Panc1 (cell line): ENCODE data around the gene LRRTM3. TPM values are rescaled to one million over a fixed set of nuclear protein-coding genes. Genes with fewer than 3 reads are reported as not detected.

Source experiments
- ATAC-seq: fragments of 200-7000 bp; cut with Tn5 transposase; 2 replicates; pipeline ENCODE4 v1.9.1; 2020; ENCODE audit warnings: mild to moderate bottlenecking, moderate library complexity
- BruUV-seq: library from RNA; stranded (reverse); fragments of 400-500 nt; replicated peaks from 2 replicates; lab custom pipeline; 2021; lab: Mats Ljungman, UMichigan
- CTCF ChIA-PET: fragments of 300-600 bp; sonication (Branson Sonifier 250); formaldehyde crosslinking; loops from one replicate; lab custom pipeline; 2022; ENCODE audit warnings: antibody characterized with exemption; lab: Charles Lee
- POLR2A ChIA-PET: fragments of 300-600 bp; sonication (Branson Sonifier 250); formaldehyde crosslinking; loops from one replicate; lab custom pipeline; 2022; ENCODE audit warnings: antibody characterized with exemption; lab: Charles Lee
- DNase-seq: peaks from one replicate; pipeline ENCODE4 v3.0.0-alpha.2; 2010; ENCODE audit warnings: low read depth, low spot score
- H3K27ac ChIP-seq: 2 replicates; pipeline ENCODE4 v1.5.1; 2011; ENCODE audit warnings: mild to moderate bottlenecking, low read length, inconsistent platforms
- H3K27me3 ChIP-seq: fragments of 200-500 bp; sonication (Bioruptor generic); 2 replicates; pipeline ENCODE4 v1.6.0; 2014; ENCODE audit warnings: low read length, inconsistent platforms; ENCODE audit not compliant: control insufficient read depth, insufficient read depth
- H3K36me3 ChIP-seq: fragments of 200-500 bp; sonication (Bioruptor generic); 2 replicates; pipeline ENCODE4 v1.5.1; 2014; ENCODE audit warnings: inconsistent platforms, mild to moderate bottlenecking, low read length, moderate library complexity; ENCODE audit not compliant: control insufficient read depth, insufficient read depth
- H3K4me1 ChIP-seq: 2 replicates; pipeline ENCODE4 v1.5.1; 2011; ENCODE audit warnings: inconsistent platforms, mild to moderate bottlenecking, low read length, moderate library complexity; ENCODE audit not compliant: control insufficient read depth, insufficient read depth
- H3K4me3 ChIP-seq, 2 experiments: 2 replicates each; pipeline ENCODE4 v1.5.1; 2011 to 2012; ENCODE audit warnings: low read depth in 2 of 2, low read length in 2 of 2, mild to moderate bottlenecking in 2 of 2, inconsistent platforms in 1 of 2, moderate library complexity in 1 of 2
- H3K9me3 ChIP-seq: fragments of 200-500 bp; sonication (Bioruptor generic); 2 replicates; pipeline ENCODE4 v1.5.1; 2014; ENCODE audit warnings: low read depth, mild to moderate bottlenecking, inconsistent platforms, low read length, moderate library complexity; ENCODE audit not compliant: control insufficient read depth, insufficient read depth
- CTCF ChIP-seq: fragments of 450-650 bp; IDR thresholded peaks from 2 replicates; pipeline ENCODE4 v1.5.1; 2017; ENCODE audit warnings: mild to moderate bottlenecking
- POLR2AphosphoS5 ChIP-seq: IDR thresholded peaks from 2 replicates; pipeline ENCODE4 v1.6.1; 2012; ENCODE audit warnings: mild to moderate bottlenecking, low read depth, low read length, moderate library complexity
- REST ChIP-seq, 2 experiments: IDR thresholded peaks; 2 replicates each; pipeline ENCODE4 v1.6.1; 2011 to 2012; ENCODE audit warnings: low read depth in 2 of 2, control low read depth in 1 of 2, low read length in 1 of 2, mild to moderate bottlenecking in 1 of 2, moderate library complexity in 1 of 2; ENCODE audit not compliant: insufficient read depth in 1 of 2
- SIN3A ChIP-seq: IDR thresholded peaks from 2 replicates; pipeline ENCODE4 v1.6.1; 2012; ENCODE audit warnings: low read depth, mild to moderate bottlenecking, low read length, moderate library complexity, borderline replicate concordance; ENCODE audit not compliant: insufficient read depth
- TCF7L2 ChIP-seq: IDR thresholded peaks from 2 replicates; pipeline ENCODE4 v1.6.1; 2011; ENCODE audit warnings: mild to moderate bottlenecking, low read depth, low read length, inconsistent platforms
- in situ Hi-C: cut with HindIII; loops from 2 replicates; pipeline ENCODE4 v1.10.0; 2016; ENCODE audit warnings: low sequenced_read_pairs, low pct_unique_long_range_greater_than_20kb
- intact Hi-C: fragments of 100-400 bp; cut with micrococcal nuclease; formaldehyde crosslinking; loops from one replicate; pipeline ENCODE4 v1.10.0; 2022; ENCODE audit not compliant: unreplicated experiment
- total RNA-seq: library from RNA; stranded (reverse); gene quantifications from one replicate; pipeline ENCODE4 v1.2.1, GENCODE V29; 2021; ENCODE audit not compliant: unreplicated experiment

Gene LRRTM3
- total RNA-seq, 1 experiment from 2014 or later = 0.10 TPM

GRCh38 chr10:67114945-67115344 lies 189.1 kb downstream of the LRRTM3 start:
- TF ChIP-seq SIN3A = no peak
- no peak for TF ChIP-seq TCF7L2
- no peak for TF ChIP-seq CTCF
- no peak for TF ChIP-seq POLR2AphosphoS5
- no peak for TF ChIP-seq REST (IDR thresholded peaks at IDR 0.05; ENCODE audit: insufficient read depth in 1 of 2, low read depth in 2 of 2, low read length in 1 of 2)
- POLR2A ChIA-PET = no interaction called here
- no TSS peak for BruUV-seq
- no peak overlapping the region for H3K4me3 ChIP-seq
- no peak overlapping the region for H3K27ac ChIP-seq
- no peaks in the 10 kb centered on the region for H3K36me3 ChIP-seq
- H3K9me3 ChIP-seq = no peaks in the 10 kb centered on the region
- H3K27me3 ChIP-seq = no peaks in the 10 kb centered on the region
- in situ Hi-C loops (no loop called here), intact Hi-C loops (no loop called here)
- DNase-seq (no peak), ATAC-seq (no peak)
- H3K4me1 ChIP-seq = no peaks in the 10 kb centered on the region
- CTCF ChIA-PET = no interaction called here

GRCh38 chr10:67115972-67116371 lies 190.1 kb downstream of the LRRTM3 start:
- TF ChIP-seq REST (IDR thresholded peaks at IDR 0.05; ENCODE audit: insufficient read depth in 1 of 2, low read depth in 2 of 2, low read length in 1 of 2) (no peak), SIN3A (no peak), TCF7L2 (no peak), POLR2AphosphoS5 (no peak), CTCF (no peak)
- no TSS peak for BruUV-seq
- in situ Hi-C loops (no loop called here), intact Hi-C loops (no loop called here)
- Histone ChIP-seq H3K4me1 (no peaks in the 10 kb centered on the region), H3K27me3 (no peaks in the 10 kb centered on the region), H3K36me3 (no peaks in the 10 kb centered on the region), H3K9me3 (no peaks in the 10 kb centered on the region), H3K27ac (no peak overlapping the region), H3K4me3 (no peak overlapping the region)
- ChIA-PET CTCF (no interaction called here), POLR2A (no interaction called here)
- ATAC-seq (no peak), DNase-seq (no peak)
